SIG-M5 (cell line): ENCODE measurements around the gene CCND1.
"Not testable (repeated sequence)": the region's sequence is repeated elsewhere in the genome, so short reads cannot be mapped to it uniquely, and the experiment has no call there.

Experiments used
- DNase-seq: peaks from one replicate; lab custom pipeline; 2025; lab: John Stamatoyannopoulos, UW

CCND1 gene

GRCh38 chr11:69694781-69695180, 53.8 kb downstream of the CCND1 start:
- no peak for DNase-seq

GRCh38 chr11:69695581-69695980, 54.6 kb downstream of the CCND1 start:
- DNase-seq = no peak

- DNase-seq = not testable (repeated sequence)
Observed at GRCh38 chr11:69695995-69696394, 55.0 kb downstream of the CCND1 start.

GRCh38 chr11:69696749-69697468, 56.0 kb downstream of the CCND1 start:
- no peak for DNase-seq

- DNase-seq = no peak
Observed at GRCh38 chr11:69697469-69697843, 56.5 kb downstream of the CCND1 start.

- DNase-seq = no peak
Observed at GRCh38 chr11:69697861-69698260, 56.9 kb downstream of the CCND1 start.

- DNase-seq = no peak
Observed at GRCh38 chr11:69698362-69698761, 57.4 kb downstream of the CCND1 start.

- DNase-seq = no peak
Observed at GRCh38 chr11:69699213-69699612, 58.3 kb downstream of the CCND1 start.

GRCh38 chr11:69700278-69701140, 59.6 kb downstream of the CCND1 start:
- no peak for DNase-seq

- DNase-seq = no peak
Observed at GRCh38 chr11:69702239-69702691, 61.3 kb downstream of the CCND1 start.

- DNase-seq = no peak
Observed at GRCh38 chr11:69702769-69703452, 62.0 kb downstream of the CCND1 start.

- no peak for DNase-seq
Observed at GRCh38 chr11:69703453-69703767, 62.5 kb downstream of the CCND1 start.
